ENCODE data around the gene RHBDL1.

Gene RHBDL1

GRCh38 chr16:652454-653305 lies 22.8 kb upstream of the RHBDL1 start:
- no peak for DNase-seq (ENCODE audit: low read depth, low spot score)

- no peak for DNase-seq (ENCODE audit: low read depth, low spot score)
These were observed 21.4 kb upstream of the RHBDL1 start for GRCh38 chr16:654034-654433.

- DNase-seq (ENCODE audit: low read depth, low spot score), result no peak
These were observed 18.0 kb upstream of the RHBDL1 start for GRCh38 chr16:657487-657886.

GRCh38 chr16:658679-659571 lies 16.5 kb upstream of the RHBDL1 start:
- no peak for DNase-seq (ENCODE audit: low read depth, low spot score)

GRCh38 chr16:659618-660017 lies 15.9 kb upstream of the RHBDL1 start:
- no peak for DNase-seq (ENCODE audit: low read depth, low spot score)

GRCh38 chr16:660132-660458 lies 15.4 kb upstream of the RHBDL1 start:
- no peak for DNase-seq (ENCODE audit: low read depth, low spot score)

GRCh38 chr16:660459-661183 lies 14.8 kb upstream of the RHBDL1 start:
- DNase-seq (ENCODE audit: low read depth, low spot score), result peak; percentile 90

- no peak for DNase-seq (ENCODE audit: low read depth, low spot score)
These were observed 14.2 kb upstream of the RHBDL1 start for GRCh38 chr16:661184-661821.

- DNase-seq (ENCODE audit: low read depth, low spot score), result no peak
These were observed 13.4 kb upstream of the RHBDL1 start for GRCh38 chr16:662095-662494.

- DNase-seq (ENCODE audit: low read depth, low spot score), result no peak
These were observed 12.9 kb upstream of the RHBDL1 start for GRCh38 chr16:662597-662996.

- DNase-seq (ENCODE audit: low read depth, low spot score), result no peak
These were observed 8.9 kb upstream of the RHBDL1 start for GRCh38 chr16:666572-666971.

GRCh38 chr16:667113-667779 lies 8.2 kb upstream of the RHBDL1 start:
- no peak for DNase-seq (ENCODE audit: low read depth, low spot score)

- peak; percentile 98 for DNase-seq (ENCODE audit: low read depth, low spot score)
These were observed 7.5 kb upstream of the RHBDL1 start, which contains the start of gene RHOT2 for GRCh38 chr16:667780-668518. Gene RHOT2, plus strand, starts transcription at chr16:668132. Its CDS starts 68 bp downstream, at chr16:668200.

GRCh38 chr16:668519-669171 lies 6.8 kb upstream of the RHBDL1 start:
- peak; percentile 51 for DNase-seq (ENCODE audit: low read depth, low spot score)

- DNase-seq (ENCODE audit: low read depth, low spot score), result no peak
These were observed 5.8 kb upstream of the RHBDL1 start for GRCh38 chr16:669666-670065.

- DNase-seq (ENCODE audit: low read depth, low spot score), result no peak
These were observed 4.8 kb upstream of the RHBDL1 start for GRCh38 chr16:670485-671352.

- no peak for DNase-seq (ENCODE audit: low read depth, low spot score)
These were observed 3.9 kb upstream of the RHBDL1 start for GRCh38 chr16:671353-672131.

GRCh38 chr16:672371-672770 lies 3.1 kb upstream of the RHBDL1 start:
- DNase-seq (ENCODE audit: low read depth, low spot score), result no peak

All from astrocyte of the hippocampus (primary cell).